Measurements from ENCODE around the gene FUS. TPM values are rescaled to one million over a fixed set of nuclear protein-coding genes. Genes with fewer than 3 reads are reported as not detected.

FUS gene
- total RNA-seq, 1 experiment from 2014 or later: 522 TPM

GRCh38 chr16:31149894-31150890 lies 29.7 kb upstream of the FUS start, which contains the start of gene PRSS36:
Gene PRSS36, minus strand, starts transcription at chr16:31150066. Its CDS starts 31 bp downstream, at chr16:31150035.
- no peaks in the 10 kb centered on the region for H3K79me2 ChIP-seq (ENCODE audit: insufficient read depth, low read length)
- H3K36me3 ChIP-seq (ENCODE audit: control insufficient read depth in 1 of 2, insufficient read depth in 2 of 2, low read length in 2 of 2): no peaks in the 10 kb centered on the region
- intact Hi-C loops (cut with micrococcal nuclease): no loop called here
- no peaks in the 10 kb centered on the region for H3K9me2 ChIP-seq (ENCODE audit: insufficient read depth)
- no peak for DNase-seq (ENCODE audit: low read depth, low spot score)
- no peak for ATAC-seq
- no peak within 1 kb of the TSS for H2AFZ ChIP-seq (ENCODE audit: low read depth, low read length, poor library complexity, severe bottlenecking)
- no peaks in the 10 kb centered on the region for H4K20me1 ChIP-seq (ENCODE audit: insufficient read depth)
- no peak within 1 kb of the TSS for H3K4me2 ChIP-seq (ENCODE audit: low read length)
- no TSS peak for BruUV-seq (replicated peaks)
- H3K27me3 ChIP-seq (ENCODE audit: insufficient read depth, low read length): no peaks in the 10 kb centered on the region
- TF ChIP-seq YY1 (IDR thresholded peaks at IDR 0.05; ENCODE audit: extremely low read depth, insufficient replicate concordance, low read depth, low read length) (no peak), ZNF274 (IDR thresholded peaks at IDR 0.05; ENCODE audit: low read depth, low read length) (no peak), ZFX (IDR thresholded peaks at IDR 0.05) (no peak), MAX (IDR thresholded peaks at IDR 0.05) (no peak), SP1 (IDR thresholded peaks at IDR 0.05; ENCODE audit: low read depth) (no peak), RAD21 (IDR thresholded peaks at IDR 0.05; ENCODE audit: low read depth) (no peak), EZH2 (IDR thresholded peaks at IDR 0.05) (no peak), EGR1 (IDR thresholded peaks at IDR 0.05; ENCODE audit: low read depth) (no peak), POLR2AphosphoS5 (IDR thresholded peaks at IDR 0.05; ENCODE audit: low read depth, low read length) (no peak), ATF3 (IDR thresholded peaks at IDR 0.05) (no peak), FOSL1 (IDR thresholded peaks at IDR 0.05; ENCODE audit: low read depth) (no peak), REST (IDR thresholded peaks at IDR 0.05; ENCODE audit: low read depth) (no peak), SRF (IDR thresholded peaks at IDR 0.05; ENCODE audit: low read depth) (no peak), EZH2phosphoT487 (IDR thresholded peaks at IDR 0.05; ENCODE audit: borderline replicate concordance) (no peak), CTCF (IDR thresholded peaks at IDR 0.05 in 2 of 3, conservative IDR thresholded peaks at IDR 0.05 in 1 of 3; ENCODE audit: borderline replicate concordance in 1 of 3, insufficient read depth in 1 of 3, low read depth in 2 of 3, low read length in 2 of 3) (no peak), CEBPB (IDR thresholded peaks at IDR 0.05; ENCODE audit: low read depth) (no peak), SIN3A (IDR thresholded peaks at IDR 0.05; ENCODE audit: low read depth) (no peak)
- peaks cover 14 to 29% of the 10 kb centered on the region in 2 experiments; a peak in 3 of 4 replicates for H3K4me1 ChIP-seq (ENCODE audit: control insufficient read depth in 1 of 2, insufficient read depth in 2 of 2, low read length in 2 of 2)
- no peak within 1 kb of the TSS for H3K27ac ChIP-seq (ENCODE audit: low read depth, low read length)
- no peak within 1 kb of the TSS for H3K9ac ChIP-seq (ENCODE audit: low read length)
- H3K4me3 ChIP-seq (replicated peaks in 1 of 2; ENCODE audit: low read depth in 1 of 2, low read length in 2 of 2): no peak within 1 kb of the TSS
- H3K9me3 ChIP-seq (ENCODE audit: control insufficient read depth in 1 of 2, insufficient read depth in 1 of 2, low read depth in 1 of 2, low read length in 2 of 2): no peaks in the 10 kb centered on the region
- CTCF ChIA-PET: no interaction called here
- RAD21 ChIA-PET (ENCODE audit: low non-redundant PET in 1 of 2, low total read pairs in 2 of 2, uncharacterized antibody in 2 of 2, unreplicated experiment in 2 of 2): no interaction called here
- POLR2A ChIA-PET: no interaction called here
